Tibial nerve (tissue), 4 donors: Measurements from ENCODE around the gene ZNF182.
"Not testable (repeated sequence)": the region's sequence is repeated elsewhere in the genome, so short reads cannot be mapped to it uniquely, and the experiment has no call there.

Experiments used
- EP300 ChIP-seq, 2 donors: sonication (generic); formaldehyde crosslinking; IDR thresholded peaks; one replicate each; pipeline ENCODE4 v1.6.1; 2017; ENCODE audit warnings: antibody characterized with exemption in 2 of 2, mild to moderate bottlenecking in 1 of 2
- POLR2A ChIP-seq, 2 donors: fragments of 450-650 bp; IDR thresholded peaks; one replicate each; pipeline ENCODE4 v1.6.1; 2017; ENCODE audit warnings: antibody characterized with exemption in 2 of 2, mild to moderate bottlenecking in 2 of 2, moderate library complexity in 2 of 2
- TF ChIP-seq, protein P1 (sequence below), 5 experiments: fragments of 200-600 bp in 3 of 5; fragments of 450-650 bp in 2 of 5; sonication (generic) in 3 of 5; IDR thresholded peaks; one replicate each; pipeline ENCODE4 v1.5.1; 2016 to 2019; ENCODE audit warnings: antibody characterized with exemption in 5 of 5, mild to moderate bottlenecking in 3 of 5, moderate library complexity in 2 of 5

DNA sequence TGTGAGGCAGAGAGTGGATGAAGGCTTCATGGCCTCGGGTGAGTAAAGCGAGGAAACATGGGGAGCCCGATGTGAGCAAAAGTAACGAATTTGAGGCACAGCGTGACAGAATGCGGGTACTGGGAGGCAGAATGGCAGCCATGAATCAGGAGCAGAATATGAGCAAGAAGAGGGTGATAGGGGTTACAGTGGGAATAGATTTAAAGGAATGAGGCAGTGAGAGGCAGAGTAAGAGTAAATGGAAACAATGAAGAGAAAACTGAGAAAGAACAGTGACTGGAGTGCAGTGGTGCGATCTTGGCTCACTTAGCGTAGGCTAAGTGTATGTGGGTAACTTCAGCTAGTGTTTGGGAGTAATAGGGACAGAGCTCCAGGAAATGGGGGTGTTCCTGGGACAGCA lies 2.9 kb upstream of the ZNF182 start, which contains the start of gene SPACA5:
- TF ChIP-seq, protein P1, sequence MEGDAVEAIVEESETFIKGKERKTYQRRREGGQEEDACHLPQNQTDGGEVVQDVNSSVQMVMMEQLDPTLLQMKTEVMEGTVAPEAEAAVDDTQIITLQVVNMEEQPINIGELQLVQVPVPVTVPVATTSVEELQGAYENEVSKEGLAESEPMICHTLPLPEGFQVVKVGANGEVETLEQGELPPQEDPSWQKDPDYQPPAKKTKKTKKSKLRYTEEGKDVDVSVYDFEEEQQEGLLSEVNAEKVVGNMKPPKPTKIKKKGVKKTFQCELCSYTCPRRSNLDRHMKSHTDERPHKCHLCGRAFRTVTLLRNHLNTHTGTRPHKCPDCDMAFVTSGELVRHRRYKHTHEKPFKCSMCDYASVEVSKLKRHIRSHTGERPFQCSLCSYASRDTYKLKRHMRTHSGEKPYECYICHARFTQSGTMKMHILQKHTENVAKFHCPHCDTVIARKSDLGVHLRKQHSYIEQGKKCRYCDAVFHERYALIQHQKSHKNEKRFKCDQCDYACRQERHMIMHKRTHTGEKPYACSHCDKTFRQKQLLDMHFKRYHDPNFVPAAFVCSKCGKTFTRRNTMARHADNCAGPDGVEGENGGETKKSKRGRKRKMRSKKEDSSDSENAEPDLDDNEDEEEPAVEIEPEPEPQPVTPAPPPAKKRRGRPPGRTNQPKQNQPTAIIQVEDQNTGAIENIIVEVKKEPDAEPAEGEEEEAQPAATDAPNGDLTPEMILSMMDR (IDR thresholded peaks at IDR 0.05) = not testable (repeated sequence)
- TF ChIP-seq POLR2A, EP300 (IDR thresholded peaks at IDR 0.05): not testable (repeated sequence)
